ENCODE data around the gene SETD5.

The SETD5 gene

GRCh38 chr3:9405756-9406155, 8.3 kb downstream of the SETD5 start:
- FAIRE-seq (no peak), DNase-seq (ENCODE audit: extremely low spot score, insufficient read length, low read depth) (no peak)

- FAIRE-seq: no peak
- DNase-seq (ENCODE audit: extremely low spot score, insufficient read length, low read depth): no peak
Observed at GRCh38 chr3:9406856-9407626, 9.6 kb downstream of the SETD5 start.

GRCh38 chr3:9408061-9408460, 10.6 kb downstream of the SETD5 start:
- DNase-seq (ENCODE audit: extremely low spot score, insufficient read length, low read depth): no peak
- FAIRE-seq: no peak

- FAIRE-seq (no peak), DNase-seq (ENCODE audit: extremely low spot score, insufficient read length, low read depth) (no peak)
Observed at GRCh38 chr3:9408546-9408945, 11.1 kb downstream of the SETD5 start.

- DNase-seq (ENCODE audit: extremely low spot score, insufficient read length, low read depth) (no peak), FAIRE-seq (peak; percentile 56)
Observed at GRCh38 chr3:9409981-9410854, 12.8 kb downstream of the SETD5 start.

- FAIRE-seq (no peak), DNase-seq (ENCODE audit: extremely low spot score, insufficient read length, low read depth) (no peak)
Observed at GRCh38 chr3:9411302-9411701, 13.9 kb downstream of the SETD5 start.

- FAIRE-seq (no peak), DNase-seq (ENCODE audit: extremely low spot score, insufficient read length, low read depth) (no peak)
Observed at GRCh38 chr3:9412293-9412692, 14.9 kb downstream of the SETD5 start.

GRCh38 chr3:9414826-9415225, 17.4 kb downstream of the SETD5 start:
- no peak for FAIRE-seq
- DNase-seq (ENCODE audit: extremely low spot score, insufficient read length, low read depth): no peak

- DNase-seq (ENCODE audit: extremely low spot score, insufficient read length, low read depth) (no peak), FAIRE-seq (no peak)
Observed at GRCh38 chr3:9415485-9416138, 18.2 kb downstream of the SETD5 start.

GRCh38 chr3:9416139-9416780, 18.8 kb downstream of the SETD5 start:
- DNase-seq (ENCODE audit: extremely low spot score, insufficient read length, low read depth) (no peak), FAIRE-seq (no peak)

- no peak for DNase-seq (ENCODE audit: extremely low spot score, insufficient read length, low read depth)
- no peak for FAIRE-seq
Observed at GRCh38 chr3:9420850-9421549, 23.6 kb downstream of the SETD5 start.

GRCh38 chr3:9422712-9423424, 25.5 kb downstream of the SETD5 start:
- FAIRE-seq (no peak), DNase-seq (ENCODE audit: extremely low spot score, insufficient read length, low read depth) (no peak)

- DNase-seq (ENCODE audit: extremely low spot score, insufficient read length, low read depth): no peak
- FAIRE-seq: no peak
Observed at GRCh38 chr3:9428411-9428810, 31.0 kb downstream of the SETD5 start.

- DNase-seq (ENCODE audit: extremely low spot score, insufficient read length, low read depth) (no peak), FAIRE-seq (no peak)
Observed at GRCh38 chr3:9430733-9431132, 33.3 kb downstream of the SETD5 start.

GRCh38 chr3:9433627-9434521, 36.5 kb downstream of the SETD5 start:
- FAIRE-seq (no peak), DNase-seq (ENCODE audit: extremely low spot score, insufficient read length, low read depth) (no peak)

GRCh38 chr3:9435316-9435715, 37.9 kb downstream of the SETD5 start:
- FAIRE-seq: no peak
- no peak for DNase-seq (ENCODE audit: extremely low spot score, insufficient read length, low read depth)

- FAIRE-seq (no peak), DNase-seq (ENCODE audit: extremely low spot score, insufficient read length, low read depth) (no peak)
Observed at GRCh38 chr3:9439331-9439730, 41.9 kb downstream of the SETD5 start.
